ENCODE measurements around the gene RRP1. TPM values are rescaled to one million over a fixed set of nuclear protein-coding genes. Genes with fewer than 3 reads are reported as not detected.

Gene RRP1
- total RNA-seq, 1 donor from 2014 or later = 10.3 TPM

GRCh38 chr21:43757601-43758000, 31.8 kb upstream of the RRP1 start:
- no peak for DNase-seq (ENCODE audit: low spot score)
- intact Hi-C loops (cut with DNase I) = no loop called here

- no peak for DNase-seq (ENCODE audit: low spot score)
- intact Hi-C loops (cut with DNase I) = no loop called here
These were observed 31.2 kb upstream of the RRP1 start for GRCh38 chr21:43758111-43758641.

DNA sequence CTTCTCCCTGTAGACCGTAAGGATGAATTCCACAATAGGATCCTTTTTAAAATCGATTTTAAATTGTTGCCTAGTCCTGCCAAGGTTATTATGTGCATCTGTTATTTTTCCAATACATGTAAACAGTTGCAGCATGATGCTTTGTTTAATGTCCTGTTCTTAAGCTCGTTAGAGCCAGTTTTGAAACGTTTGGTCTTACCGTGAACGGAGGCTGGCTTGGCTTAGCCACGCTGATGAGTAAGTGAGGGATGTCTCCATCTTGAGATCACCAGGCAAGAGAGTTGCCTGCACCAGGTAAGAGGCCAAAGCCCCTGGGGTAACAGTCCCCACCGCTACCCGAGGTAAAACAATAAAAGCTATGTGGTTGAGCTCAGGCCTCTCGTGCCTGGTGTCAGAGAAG, 30.6 kb upstream of the RRP1 start:
- no peak for DNase-seq (ENCODE audit: low spot score)
- intact Hi-C loops (cut with DNase I) = no loop called here

DNA sequence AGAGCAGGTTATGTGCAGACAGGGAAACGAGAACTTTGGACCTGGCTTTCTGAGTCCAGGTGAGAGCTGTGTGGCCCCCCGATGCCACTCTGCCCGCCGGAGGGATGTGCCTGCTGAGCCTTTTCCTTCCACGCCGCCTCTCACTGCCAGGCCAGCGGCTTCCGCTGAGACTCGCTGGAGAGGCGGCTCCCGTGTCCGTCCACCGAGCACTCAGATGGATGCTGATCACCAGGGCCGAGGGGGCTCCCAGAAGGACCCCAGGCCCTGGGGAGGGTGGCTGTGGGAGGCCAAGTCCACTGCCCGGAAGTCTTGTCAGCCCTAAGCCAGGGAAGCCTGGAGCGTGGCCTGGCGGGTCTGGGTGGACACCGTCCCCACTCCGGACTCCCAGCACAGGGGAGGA, 29.7 kb upstream of the RRP1 start:
- DNase-seq (ENCODE audit: low spot score) = no peak
- intact Hi-C loops (cut with DNase I) = no loop called here

DNA sequence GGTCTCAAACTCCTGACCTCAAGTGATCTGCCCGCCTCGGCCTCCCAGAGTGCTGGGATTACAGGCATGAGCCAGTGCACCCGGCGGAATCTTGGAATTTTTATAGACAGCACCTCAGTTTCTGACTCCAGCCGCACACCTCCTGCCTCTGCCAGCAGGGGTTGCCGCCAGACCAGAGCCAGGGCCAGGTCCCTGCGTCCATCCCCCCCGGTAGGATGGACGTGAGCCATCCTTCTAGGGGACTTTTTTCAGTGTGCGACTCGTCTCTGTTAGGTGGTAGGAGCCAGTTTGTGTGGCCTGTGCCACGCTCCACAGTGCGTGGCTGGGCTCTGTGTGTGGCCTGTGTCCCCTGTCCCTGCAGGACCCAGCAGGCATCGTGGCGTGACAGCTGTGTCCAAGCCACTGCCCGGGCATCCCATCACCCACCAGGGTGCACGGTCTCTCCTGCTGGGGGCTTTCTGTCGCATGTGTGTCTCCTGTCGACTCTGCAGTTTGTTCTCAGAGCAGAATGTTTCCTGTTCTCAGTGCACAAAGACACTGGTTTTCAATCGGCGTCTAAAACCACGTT, 28.9 kb upstream of the RRP1 start:
- no peak for DNase-seq (ENCODE audit: low spot score)

GRCh38 chr21:43761886-43762285, 27.5 kb upstream of the RRP1 start:
- intact Hi-C loops (cut with DNase I) = no loop called here
- no peak for DNase-seq (ENCODE audit: low spot score)

More for the DNA sequence above, 28.9 kb upstream of the RRP1 start:
- intact Hi-C loops (cut with DNase I) = no loop called here

DNA sequence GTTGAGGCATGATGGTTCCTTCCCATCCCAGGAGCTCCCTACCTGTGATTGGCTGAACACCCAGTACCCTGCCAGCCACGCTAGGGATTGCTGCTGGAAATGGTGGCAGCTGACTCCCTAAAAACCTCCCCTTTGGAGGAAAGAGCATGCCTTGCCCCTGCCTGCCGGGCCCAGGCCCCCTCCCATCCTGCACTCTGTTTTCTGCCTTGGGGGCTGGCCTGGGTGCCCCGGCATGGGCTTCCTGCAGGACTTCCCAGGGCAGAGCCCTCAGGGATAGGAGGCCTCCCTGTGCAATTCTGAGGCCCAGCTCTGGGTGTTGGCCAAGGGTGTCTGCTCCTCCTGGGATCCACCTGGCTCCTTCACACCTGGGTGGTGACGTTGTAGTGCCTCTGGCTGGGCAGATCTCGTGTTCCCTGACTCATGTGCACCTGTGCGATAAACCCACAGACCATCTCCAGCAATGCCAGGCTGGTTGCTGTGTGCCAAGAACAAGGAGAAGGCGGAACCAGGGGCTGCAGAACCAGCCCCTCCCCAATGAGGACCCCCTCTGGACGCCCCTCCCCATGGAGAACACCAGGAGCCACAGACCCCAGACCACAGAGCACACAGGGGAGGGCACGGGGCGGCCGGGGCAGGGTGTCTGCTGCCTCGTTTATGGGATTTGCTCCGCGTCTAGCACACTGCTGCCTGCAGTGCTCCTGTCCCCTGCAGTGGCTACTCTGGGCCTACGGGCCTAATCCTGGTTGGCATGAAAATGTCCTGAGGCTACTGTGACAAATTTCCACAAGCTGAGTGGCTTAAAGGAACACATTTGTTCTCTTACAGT, 26.9 kb upstream of the RRP1 start:
- intact Hi-C loops (cut with DNase I) = no loop called here
- DNase-seq (ENCODE audit: low spot score) = no peak

DNA sequence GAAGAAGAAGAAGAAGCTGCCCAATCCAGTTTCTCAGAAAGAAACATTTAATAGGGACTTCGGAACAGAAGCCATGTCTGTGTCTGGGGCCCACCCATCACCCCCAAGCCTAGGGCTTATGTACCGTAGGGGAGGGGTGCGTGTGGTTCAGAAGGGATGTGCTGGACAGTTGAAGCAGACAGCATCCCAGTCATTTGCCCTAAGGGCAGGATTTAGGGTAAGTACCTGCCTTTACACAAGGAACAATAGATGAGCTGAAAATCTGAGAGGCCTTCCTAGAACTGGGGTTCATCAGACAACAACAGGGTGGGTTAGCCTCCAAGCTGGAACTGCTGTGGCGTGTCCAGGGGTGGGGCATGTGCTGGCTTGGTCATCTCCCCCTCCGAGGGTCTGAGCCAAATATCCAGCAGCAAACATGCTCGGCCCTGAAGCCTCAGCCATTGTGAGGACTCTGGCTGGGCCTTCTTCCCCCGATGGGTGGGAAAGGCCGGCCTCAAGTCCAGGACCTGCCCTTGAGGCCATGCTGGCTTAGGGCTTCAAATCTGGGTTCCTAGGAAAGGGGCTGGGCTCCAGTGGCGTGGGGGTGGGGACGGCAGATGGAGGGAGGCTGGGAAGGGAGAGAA, 25.4 kb upstream of the RRP1 start:
- DNase-seq (ENCODE audit: low spot score) = no peak
- intact Hi-C loops (cut with DNase I) = no loop called here

DNA sequence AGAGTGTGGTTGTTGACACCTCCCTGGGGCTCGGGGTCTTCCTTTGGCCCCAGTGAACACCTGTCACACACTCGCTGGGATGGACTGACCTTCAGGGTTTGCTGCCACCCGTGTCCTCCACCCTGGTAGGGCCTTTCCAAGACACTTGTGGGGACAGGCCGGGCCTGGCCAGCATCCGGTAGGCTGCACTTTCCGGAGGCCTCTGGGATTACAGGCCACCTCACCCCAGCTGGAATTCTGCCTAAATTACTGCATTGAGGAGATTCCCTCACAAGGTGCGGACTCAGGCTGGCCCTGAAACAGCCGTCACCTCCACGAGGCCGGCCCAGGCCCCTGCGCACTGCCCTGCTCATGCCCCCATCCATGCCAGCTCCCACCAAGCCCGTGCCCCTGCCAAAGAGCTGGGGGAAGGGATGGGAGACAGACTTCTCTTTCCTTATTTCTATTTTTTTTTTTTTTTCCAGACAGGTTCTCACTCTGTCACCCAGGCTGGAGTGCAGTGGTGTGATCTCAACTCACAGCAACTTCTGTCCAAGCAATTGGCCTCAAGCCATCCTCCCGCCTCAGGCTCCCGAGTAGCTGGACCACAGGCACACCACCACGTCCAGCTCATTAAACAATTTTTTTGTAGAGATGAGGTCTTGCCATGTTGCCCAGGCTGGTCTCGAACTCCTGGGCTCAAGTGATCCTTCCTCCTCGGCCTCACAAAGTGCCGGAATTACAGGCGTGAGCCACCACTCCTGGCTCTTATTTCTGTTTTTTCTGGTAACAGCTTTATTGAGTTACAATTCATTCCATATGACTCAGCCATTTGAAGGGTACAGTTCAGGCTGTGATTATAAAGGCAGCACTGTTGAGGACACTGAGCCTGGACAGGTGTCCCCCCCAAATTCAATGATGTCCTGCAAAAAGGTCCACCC, 24.5 kb upstream of the RRP1 start:
- no peak for DNase-seq (ENCODE audit: low spot score)
- intact Hi-C loops (cut with DNase I) = no loop called here

GRCh38 chr21:43766734-43767497, 22.5 kb upstream of the RRP1 start:
- intact Hi-C loops (cut with DNase I) = no loop called here
- DNase-seq (ENCODE audit: low spot score) = no peak

- no peak for DNase-seq (ENCODE audit: low spot score)
- intact Hi-C loops (cut with DNase I) = no loop called here
These were observed 21.8 kb upstream of the RRP1 start for GRCh38 chr21:43767498-43767983.

GRCh38 chr21:43767984-43768867, 21.2 kb upstream of the RRP1 start:
- no peak for DNase-seq (ENCODE audit: low spot score)
- intact Hi-C loops (cut with DNase I) = no loop called here

- DNase-seq (ENCODE audit: low spot score) = no peak
These were observed 20.6 kb upstream of the RRP1 start for GRCh38 chr21:43768868-43769167.

GRCh38 chr21:43769325-43769958, 19.9 kb upstream of the RRP1 start:
- intact Hi-C loops (cut with DNase I) = no loop called here
- DNase-seq (ENCODE audit: low spot score) = no peak

More at GRCh38 chr21:43768868-43769167, 20.6 kb upstream of the RRP1 start:
- intact Hi-C loops (cut with DNase I) = no loop called here

DNA sequence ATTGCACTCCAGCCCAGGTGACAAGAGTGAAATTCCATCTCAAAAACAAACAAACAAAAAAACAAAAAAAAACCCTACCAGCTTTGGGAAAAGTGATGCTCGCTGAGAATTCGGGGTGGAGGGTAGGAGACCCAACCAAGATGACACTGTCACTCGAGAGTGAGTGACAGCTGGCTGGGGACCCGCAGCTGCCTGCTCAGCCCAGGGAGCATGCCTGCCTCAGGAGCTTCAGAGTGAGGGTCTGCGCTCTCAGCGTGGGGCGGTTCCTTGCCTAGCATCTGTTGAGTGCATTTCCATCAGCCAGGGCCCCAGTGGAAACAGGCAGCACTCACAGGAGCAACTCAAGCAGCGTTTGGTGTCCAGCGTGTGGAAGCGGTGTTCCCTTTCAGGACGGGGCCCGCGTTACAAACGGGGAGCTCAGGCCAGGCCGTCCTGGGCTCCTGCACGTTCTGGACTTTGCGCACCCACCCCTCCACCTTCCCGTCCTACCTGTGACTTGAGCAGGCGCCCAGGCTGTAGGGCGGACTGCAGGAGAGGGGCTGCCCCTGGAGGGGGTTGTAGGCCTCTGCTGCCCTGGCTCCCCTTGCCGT, 19.2 kb upstream of the RRP1 start:
- no peak for DNase-seq (ENCODE audit: low spot score)
- intact Hi-C loops (cut with DNase I) = loop anchor here (10.0 kb wide), 1 partner anchor 65 kb away; no protein-coding TSS in a partner anchor

DNA sequence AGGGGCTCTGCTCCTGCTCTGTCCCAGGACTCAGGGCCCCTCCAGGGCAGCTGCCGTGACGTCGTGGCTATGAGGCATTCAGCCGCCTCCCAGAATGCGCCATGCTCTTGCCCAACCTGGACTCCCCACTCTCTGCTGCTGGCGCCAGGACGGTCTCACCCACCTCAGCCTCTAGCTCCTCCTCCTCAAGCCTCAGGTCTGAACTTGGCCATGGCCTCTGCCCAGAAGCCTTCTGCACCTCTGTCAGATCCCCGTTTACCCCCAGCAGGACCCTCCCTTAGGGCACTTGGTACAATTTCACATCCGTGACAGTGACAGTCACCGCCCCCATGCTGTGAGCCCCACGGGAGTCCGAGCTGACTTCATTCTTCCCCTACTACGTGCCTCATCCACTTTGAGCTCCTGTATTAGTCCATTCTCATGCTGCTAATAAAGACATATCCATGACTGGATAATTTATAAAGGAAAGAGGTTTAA, 18.1 kb upstream of the RRP1 start:
- no peak for DNase-seq (ENCODE audit: low spot score)
- intact Hi-C loops (cut with DNase I) = loop anchor here (10.0 kb wide), 1 partner anchor 66 kb away; no protein-coding TSS in a partner anchor

Data from cardiac septum (tissue), 1 donor.